HG03135 (cell line): ENCODE measurements around the gene TM6SF1.
"Not testable (repeated sequence)": the region's sequence is repeated elsewhere in the genome, so short reads cannot be mapped to it uniquely, and the experiment has no call there.

Experiments
- ATAC-seq: cut with Tn5 transposase; IDR thresholded peaks from one replicate; pipeline ENCODE4 v1.9.1; 2021; ENCODE audit warnings: mild to moderate bottlenecking, moderate library complexity; ENCODE audit not compliant: unreplicated experiment

TM6SF1 gene

GRCh38 chr15:83169576-83169975, 62.1 kb downstream of the TM6SF1 start:
- ATAC-seq, result not testable (repeated sequence)

- no peak for ATAC-seq
Measured at GRCh38 chr15:83170474-83171165, 63.2 kb downstream of the TM6SF1 start.

- ATAC-seq, result no peak
Measured at GRCh38 chr15:83174891-83175290, 67.4 kb downstream of the TM6SF1 start.

- no peak for ATAC-seq
Measured at GRCh38 chr15:83178390-83178789, 70.9 kb downstream of the TM6SF1 start.

GRCh38 chr15:83178869-83179325, 71.5 kb downstream of the TM6SF1 start:
- no peak for ATAC-seq

GRCh38 chr15:83185561-83185960, 78.1 kb downstream of the TM6SF1 start:
- ATAC-seq, result no peak
